ENCODE measurements around the gene TMEM132A. TPM values are rescaled to one million over a fixed set of nuclear protein-coding genes. Genes with fewer than 3 reads are reported as not detected.

TMEM132A gene
- total RNA-seq, 1 experiment from 2014 or later, result 114 TPM

DNA sequence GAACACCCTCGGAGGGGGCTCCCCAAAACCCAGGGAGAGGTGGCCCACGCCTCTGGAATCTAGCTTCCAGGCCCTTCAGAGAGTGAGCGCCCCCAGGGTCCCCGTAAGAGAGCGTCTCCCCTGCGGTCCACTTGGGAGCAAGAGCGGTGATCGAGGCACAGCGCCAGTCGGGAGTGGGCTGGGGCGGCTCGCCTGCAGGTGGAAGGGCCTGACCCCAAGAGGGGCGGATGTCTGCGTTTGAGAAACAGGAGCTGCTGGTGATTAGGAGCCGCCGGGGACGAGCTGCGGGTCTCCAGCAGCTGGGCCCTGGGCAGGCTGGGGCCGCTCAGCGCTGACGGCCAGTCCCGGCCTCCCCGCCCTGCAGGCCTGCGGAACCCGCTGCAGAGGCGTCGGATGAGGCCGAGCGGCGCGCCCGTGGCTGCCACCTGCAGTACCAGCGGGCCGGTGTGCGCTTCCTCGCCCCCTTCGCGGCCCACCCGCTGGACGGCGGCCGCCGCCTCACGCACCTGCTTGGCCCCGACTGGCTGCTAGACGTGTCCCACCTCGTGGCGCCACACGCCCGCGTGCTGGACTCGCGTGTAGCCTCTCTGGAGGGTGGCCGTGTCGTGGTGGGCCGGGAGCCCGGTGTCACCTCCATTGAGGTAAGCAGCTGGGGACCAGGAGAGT is 10.0 kb downstream of the TMEM132A start:
- DNase-seq (ENCODE audit: low spot score) (no peak), ATAC-seq (no peak; the same call in 1 of the 2 replicates)
- H3K4me3 Mint-ChIP-seq, result no peak overlapping the region
- no peaks in the 10 kb centered on the region for H3K9me3 Mint-ChIP-seq
- POLR2A ChIA-PET, result no interaction called here
- no peaks in the 10 kb centered on the region for H3K27me3 Mint-ChIP-seq (ENCODE audit: low read depth)
- peaks cover 18% of the 10 kb centered on the region for H3K36me3 Mint-ChIP-seq
- H3K27ac Mint-ChIP-seq, result no peak overlapping the region; the same call in 1 of the 2 replicates
- no peaks in the 10 kb centered on the region for H3K4me1 Mint-ChIP-seq
- CTCF ChIA-PET, result no interaction called here
- no peak for TF ChIP-seq ZNF121 (CRISPR knock-in tag; IDR thresholded peaks at IDR 0.05)
- no peak for TF ChIP-seq GRHL2 (CRISPR knock-in tag; IDR thresholded peaks at IDR 0.05; ENCODE audit: insufficient replicate concordance, severe bottlenecking)
- no peak for TF ChIP-seq CDX4 (CRISPR knock-in tag; IDR thresholded peaks at IDR 0.05; ENCODE audit: borderline replicate concordance)
- no peak for TF ChIP-seq ZNF396 (CRISPR knock-in tag; IDR thresholded peaks at IDR 0.05; ENCODE audit: borderline replicate concordance)

DNA sequence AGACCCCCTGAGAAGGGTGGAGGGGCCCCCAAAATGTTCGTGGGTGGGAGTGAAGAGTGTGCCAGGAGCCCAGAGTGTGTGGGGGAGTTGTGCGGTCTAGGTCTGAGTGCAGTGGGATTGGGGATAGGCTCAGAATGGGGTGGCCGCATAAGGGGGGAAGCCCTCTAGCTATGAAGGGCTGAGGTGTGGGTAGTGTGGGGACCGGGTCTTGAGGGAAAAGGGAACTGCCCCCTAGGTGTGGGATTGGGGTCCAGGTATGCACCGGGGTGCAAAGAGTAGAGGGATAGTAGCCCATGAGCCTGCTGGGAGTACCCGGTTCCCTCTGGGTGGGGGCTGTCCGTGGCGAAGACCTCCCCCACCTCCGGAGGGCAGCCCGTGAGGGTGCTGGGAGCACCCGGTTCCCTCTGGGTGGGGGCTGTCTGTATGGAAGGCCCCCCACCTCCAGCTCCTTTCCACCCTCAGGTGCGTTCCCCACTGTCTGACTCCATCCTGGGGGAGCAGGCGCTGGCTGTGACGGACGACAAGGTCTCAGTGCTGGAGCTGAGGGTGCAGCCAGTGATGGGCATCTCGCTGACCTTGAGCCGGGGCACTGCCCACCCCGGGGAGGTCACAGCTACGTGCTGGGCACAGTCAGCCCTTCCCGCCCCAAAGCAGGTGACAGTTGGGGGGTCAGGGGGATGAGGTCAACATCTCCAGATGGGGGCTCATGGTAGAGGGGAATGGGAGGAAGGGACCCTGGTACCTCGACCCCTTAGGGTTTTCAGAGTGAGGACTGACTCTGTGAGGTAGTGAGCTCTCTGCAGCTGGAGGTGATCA is 10.7 kb downstream of the TMEM132A start:
- TF ChIP-seq NR2C2 (CRISPR knock-in tag; IDR thresholded peaks at IDR 0.05) (no peak), TEAD4 (CRISPR knock-in tag; IDR thresholded peaks at IDR 0.05) (no peak), GRHL2 (CRISPR knock-in tag; IDR thresholded peaks at IDR 0.05; ENCODE audit: insufficient replicate concordance, severe bottlenecking) (no peak), JAZF1 (CRISPR knock-in tag; IDR thresholded peaks at IDR 0.05) (no peak), NR3C1 (CRISPR knock-in tag; conservative IDR thresholded peaks at IDR 0.05; ENCODE audit: low read depth) (no peak), ZNF219 (CRISPR knock-in tag; IDR thresholded peaks at IDR 0.05; ENCODE audit: borderline replicate concordance) (no peak), CBFB (CRISPR knock-in tag; IDR thresholded peaks at IDR 0.05; ENCODE audit: low read depth) (no peak), TCF7 (CRISPR knock-in tag; IDR thresholded peaks at IDR 0.05; ENCODE audit: low read depth) (no peak)
- TF ChIP-seq, protein P1, sequence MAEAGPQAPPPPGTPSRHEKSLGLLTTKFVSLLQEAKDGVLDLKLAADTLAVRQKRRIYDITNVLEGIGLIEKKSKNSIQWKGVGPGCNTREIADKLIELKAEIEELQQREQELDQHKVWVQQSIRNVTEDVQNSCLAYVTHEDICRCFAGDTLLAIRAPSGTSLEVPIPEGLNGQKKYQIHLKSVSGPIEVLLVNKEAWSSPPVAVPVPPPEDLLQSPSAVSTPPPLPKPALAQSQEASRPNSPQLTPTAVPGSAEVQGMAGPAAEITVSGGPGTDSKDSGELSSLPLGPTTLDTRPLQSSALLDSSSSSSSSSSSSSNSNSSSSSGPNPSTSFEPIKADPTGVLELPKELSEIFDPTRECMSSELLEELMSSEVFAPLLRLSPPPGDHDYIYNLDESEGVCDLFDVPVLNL (CRISPR knock-in tag; IDR thresholded peaks at IDR 0.05; ENCODE audit: borderline replicate concordance, low read depth), result no peak
- TF ChIP-seq, protein P2, sequence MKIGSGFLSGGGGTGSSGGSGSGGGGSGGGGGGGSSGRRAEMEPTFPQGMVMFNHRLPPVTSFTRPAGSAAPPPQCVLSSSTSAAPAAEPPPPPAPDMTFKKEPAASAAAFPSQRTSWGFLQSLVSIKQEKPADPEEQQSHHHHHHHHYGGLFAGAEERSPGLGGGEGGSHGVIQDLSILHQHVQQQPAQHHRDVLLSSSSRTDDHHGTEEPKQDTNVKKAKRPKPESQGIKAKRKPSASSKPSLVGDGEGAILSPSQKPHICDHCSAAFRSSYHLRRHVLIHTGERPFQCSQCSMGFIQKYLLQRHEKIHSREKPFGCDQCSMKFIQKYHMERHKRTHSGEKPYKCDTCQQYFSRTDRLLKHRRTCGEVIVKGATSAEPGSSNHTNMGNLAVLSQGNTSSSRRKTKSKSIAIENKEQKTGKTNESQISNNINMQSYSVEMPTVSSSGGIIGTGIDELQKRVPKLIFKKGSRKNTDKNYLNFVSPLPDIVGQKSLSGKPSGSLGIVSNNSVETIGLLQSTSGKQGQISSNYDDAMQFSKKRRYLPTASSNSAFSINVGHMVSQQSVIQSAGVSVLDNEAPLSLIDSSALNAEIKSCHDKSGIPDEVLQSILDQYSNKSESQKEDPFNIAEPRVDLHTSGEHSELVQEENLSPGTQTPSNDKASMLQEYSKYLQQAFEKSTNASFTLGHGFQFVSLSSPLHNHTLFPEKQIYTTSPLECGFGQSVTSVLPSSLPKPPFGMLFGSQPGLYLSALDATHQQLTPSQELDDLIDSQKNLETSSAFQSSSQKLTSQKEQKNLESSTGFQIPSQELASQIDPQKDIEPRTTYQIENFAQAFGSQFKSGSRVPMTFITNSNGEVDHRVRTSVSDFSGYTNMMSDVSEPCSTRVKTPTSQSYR (CRISPR knock-in tag; IDR thresholded peaks at IDR 0.05), result no peak
- Mint-ChIP-seq H3K9me3 (no peaks in the 10 kb centered on the region), H3K4me3 (no peak overlapping the region), H3K27ac (no peak overlapping the region), H3K36me3 (peaks cover 14% of the 10 kb centered on the region), H3K27me3 (ENCODE audit: low read depth) (no peaks in the 10 kb centered on the region), H3K4me1 (no peaks in the 10 kb centered on the region)
- ChIA-PET POLR2A (no interaction called here), CTCF (no interaction called here)
- ATAC-seq, result no peak
- DNase-seq (ENCODE audit: low spot score), result no peak

DNA sequence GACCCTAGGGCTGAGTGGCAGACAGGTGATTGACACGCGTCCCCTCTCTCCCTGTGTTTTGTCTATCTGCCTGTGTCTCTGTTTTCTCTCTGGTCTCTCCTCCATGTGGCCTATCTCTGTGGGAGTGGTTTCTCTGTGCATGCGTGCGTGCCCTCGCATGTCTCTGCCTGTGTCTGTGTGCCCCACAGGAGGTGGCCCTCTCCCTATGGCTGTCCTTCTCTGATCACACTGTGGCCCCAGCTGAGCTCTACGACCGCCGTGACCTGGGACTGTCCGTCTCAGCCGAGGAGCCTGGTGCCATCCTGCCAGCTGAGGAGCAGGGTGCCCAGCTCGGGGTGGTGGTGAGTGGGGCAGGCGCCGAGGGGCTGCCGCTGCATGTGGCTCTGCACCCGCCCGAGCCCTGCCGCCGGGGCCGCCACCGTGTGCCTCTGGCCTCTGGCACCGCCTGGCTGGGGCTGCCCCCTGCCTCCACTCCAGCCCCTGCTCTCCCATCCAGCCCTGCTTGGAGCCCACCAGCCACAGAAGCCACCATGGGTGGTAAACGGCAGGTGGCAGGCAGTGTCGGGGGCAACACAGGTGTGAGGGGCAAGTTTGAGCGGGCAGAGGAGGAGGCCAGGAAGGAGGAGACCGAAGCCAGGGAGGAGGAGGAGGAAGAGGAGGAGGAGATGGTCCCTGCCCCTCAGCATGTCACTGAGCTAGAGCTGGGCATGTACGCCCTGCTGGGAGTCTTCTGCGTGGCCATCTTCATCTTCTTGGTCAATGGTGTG is 11.6 kb downstream of the TMEM132A start:
- DNase-seq (ENCODE audit: low spot score) (no peak), ATAC-seq (no peak)
- no peaks in the 10 kb centered on the region for H3K27me3 Mint-ChIP-seq (ENCODE audit: low read depth)
- CTCF ChIA-PET, result interaction anchor here (1.0 kb wide), 1 partner anchor 36 kb away, joined by 3 read pairs; no protein-coding TSS in a partner anchor
- H3K36me3 Mint-ChIP-seq, result peaks cover 9% of the 10 kb centered on the region
- peak overlapping the region; percentile 65 for H3K27ac Mint-ChIP-seq
- H3K9me3 Mint-ChIP-seq, result no peaks in the 10 kb centered on the region
- no peaks in the 10 kb centered on the region for H3K4me1 Mint-ChIP-seq
- no peak overlapping the region for H3K4me3 Mint-ChIP-seq
- POLR2A ChIA-PET, result no interaction called here
- TF ChIP-seq ZNF317 (CRISPR knock-in tag; IDR thresholded peaks at IDR 0.05; ENCODE audit: borderline replicate concordance, low read depth) (no peak), ARID4B (CRISPR knock-in tag; IDR thresholded peaks at IDR 0.05; ENCODE audit: borderline replicate concordance) (no peak), IRF2 (CRISPR knock-in tag; IDR thresholded peaks at IDR 0.05; ENCODE audit: borderline replicate concordance, low read depth) (no peak), ELF4 (CRISPR knock-in tag; IDR thresholded peaks at IDR 0.05; ENCODE audit: low read depth) (no peak), EMX1 (CRISPR knock-in tag; IDR thresholded peaks at IDR 0.05) (no peak), SP1 (CRISPR knock-in tag; conservative IDR thresholded peaks at IDR 0.05) (no peak), ZBTB21 (CRISPR knock-in tag; IDR thresholded peaks at IDR 0.05; ENCODE audit: borderline replicate concordance) (no peak), ATF1 (CRISPR knock-in tag; IDR thresholded peaks at IDR 0.05) (no peak)
